Liver (tissue), 3 donors: ENCODE measurements around the gene SLC38A10.

Experiments used
- CTCF ChIP-seq: fragments of 150-350 bp; IDR thresholded peaks from 2 replicates; pipeline ENCODE4 v1.5.1; 2017; ENCODE audit warnings: improper control_type of control experiment, low read depth, low read length; ENCODE audit not compliant: missing input control
- EGR1 ChIP-seq, 2 donors: IDR thresholded peaks; 2 replicates each; pipeline ENCODE4 v1.6.1; 2016 to 2018; ENCODE audit warnings: antibody characterized with exemption in 2 of 2, low read depth in 2 of 2
- HNF4G ChIP-seq: IDR thresholded peaks from 2 replicates; pipeline ENCODE4 v1.6.1; 2016; ENCODE audit warnings: antibody characterized with exemption
- JUND ChIP-seq, 2 donors: IDR thresholded peaks; 2 replicates each; pipeline ENCODE4 v1.6.1; 2016; ENCODE audit warnings: antibody characterized with exemption in 2 of 2
- MAX ChIP-seq: IDR thresholded peaks from 2 replicates; pipeline ENCODE4 v1.6.1; 2016; ENCODE audit warnings: antibody characterized with exemption
- RAD21 ChIP-seq, 2 donors: IDR thresholded peaks; 2 replicates each; pipeline ENCODE4 v1.6.1; 2016; ENCODE audit warnings: antibody characterized with exemption in 2 of 2, mild to moderate bottlenecking in 2 of 2
- REST ChIP-seq: IDR thresholded peaks from 2 replicates; pipeline ENCODE4 v1.6.1; 2016; ENCODE audit warnings: antibody characterized with exemption, mild to moderate bottlenecking
- RXRA ChIP-seq, 2 donors: IDR thresholded peaks; 2 replicates each; pipeline ENCODE4 v1.6.1; 2017 to 2018; ENCODE audit warnings: antibody characterized with exemption in 2 of 2, mild to moderate bottlenecking in 1 of 2
- SP1 ChIP-seq: IDR thresholded peaks from 2 replicates; pipeline ENCODE4 v1.6.1; 2018; ENCODE audit warnings: antibody characterized with exemption, mild to moderate bottlenecking
- TAF1 ChIP-seq: conservative IDR thresholded peaks from 2 replicates; pipeline ENCODE4 v1.6.1; 2016; ENCODE audit warnings: antibody characterized with exemption, mild to moderate bottlenecking
- YY1 ChIP-seq: IDR thresholded peaks from 2 replicates; pipeline ENCODE4 v1.6.1; 2016; ENCODE audit warnings: antibody characterized with exemption, mild to moderate bottlenecking
- ZBTB33 ChIP-seq: IDR thresholded peaks from 2 replicates; pipeline ENCODE4 v1.6.1; 2016; ENCODE audit warnings: antibody characterized with exemption
- donor health status: healthy.
- donor health status: healthy.

- TF ChIP-seq CTCF (no peak), YY1 (no peak), MAX (no peak), RAD21 (IDR thresholded peaks at IDR 0.05) (no peak), TAF1 (no peak), HNF4G (no peak), RXRA (IDR thresholded peaks at IDR 0.05) (no peak), EGR1 (IDR thresholded peaks at IDR 0.05; ENCODE audit: low read depth in 2 of 2) (no peak), JUND (IDR thresholded peaks at IDR 0.05) (no peak), REST (no peak), SP1 (no peak), ZBTB33 (no peak)
Observed at GRCh38 chr17:81210466-81210865, 84.6 kb downstream of the SLC38A10 start.
